ENCODE results near the gene SURF2. TPM values are rescaled to one million over a fixed set of nuclear protein-coding genes. Genes with fewer than 3 reads are reported as not detected.

SURF2 gene
- total and polyA plus RNA-seq, 5 donors = 11.3 to 23.4 (median 12.8) TPM

GRCh38 chr9:133346021-133346785 lies 10.1 kb upstream of the SURF2 start:
- peaks cover 11% of the 10 kb centered on the region for H3K4me1 ChIP-seq (ENCODE audit: control insufficient read depth, insufficient read depth, low read length)
- 62% methylated on average over 15 of the region's 15 CpGs for WGBS
- intact Hi-C loops (cut with DNase I) = no loop called here
- peak in 2 of 3 donors; percentile 52 to 76 for DNase-seq
- H3K27ac ChIP-seq (ENCODE audit: low read length) = peak overlapping the region; percentile 15
- H3K27me3 ChIP-seq (ENCODE audit: control insufficient read depth, insufficient read depth) = no peaks in the 10 kb centered on the region
- no peaks in the 10 kb centered on the region for H3K9me3 ChIP-seq (ENCODE audit: control insufficient read depth, low read length)
- H3K4me3 ChIP-seq (ENCODE audit: low read length) = no peak overlapping the region
- ATAC-seq = no peak

GRCh38 chr9:133347515-133347984 lies 8.8 kb upstream of the SURF2 start:
- peak; percentile 44 to 80 (median 79) for DNase-seq
- Histone ChIP-seq H3K4me1 (ENCODE audit: control insufficient read depth, insufficient read depth, low read length) (peaks cover 11% of the 10 kb centered on the region), H3K4me3 (ENCODE audit: low read length) (peak overlapping the region; percentile 77), H3K9me3 (ENCODE audit: control insufficient read depth, low read length) (no peaks in the 10 kb centered on the region), H3K27ac (ENCODE audit: low read length) (peak overlapping the region; percentile 76), H3K27me3 (ENCODE audit: control insufficient read depth, insufficient read depth) (no peaks in the 10 kb centered on the region)
- under 1% methylated on average over 41 of the region's 41 CpGs for WGBS
- intact Hi-C loops (cut with DNase I) = no loop called here
- ATAC-seq = peak; percentile 64 to 74

- intact Hi-C loops (cut with DNase I) = no loop called here
- H3K4me3 ChIP-seq (ENCODE audit: low read length) = peak within 1 kb of the TSS; percentile 77
- DNase-seq (peak; percentile 94 to 98 (median 95)), ATAC-seq (peak; percentile 91 to 92)
- no peaks in the 10 kb centered on the region for H3K27me3 ChIP-seq (ENCODE audit: control insufficient read depth, insufficient read depth)
- no peaks in the 10 kb centered on the region for H3K9me3 ChIP-seq (ENCODE audit: control insufficient read depth, low read length)
- peaks cover 11% of the 10 kb centered on the region for H3K4me1 ChIP-seq (ENCODE audit: control insufficient read depth, insufficient read depth, low read length)
- under 1% methylated on average over 64 of the region's 64 CpGs for WGBS
- peak within 1 kb of the TSS; percentile 76 for H3K27ac ChIP-seq (ENCODE audit: low read length)
Observed at GRCh38 chr9:133347985-133348717, 8.2 kb upstream of the SURF2 start, which contains the start of the genes MED22 and RPL7A. MED22 (minus strand) TSS chr9:133348131; CDS start chr9:133346662, 1,469 bp downstream. RPL7A (plus strand) TSS chr9:133348218; CDS start chr9:133348244, 26 bp downstream.

GRCh38 chr9:133348718-133349573 lies 7.4 kb upstream of the SURF2 start:
- ATAC-seq = no peak
- peak overlapping the region; percentile 67 for H3K27ac ChIP-seq (ENCODE audit: low read length)
- WGBS = 16% methylated on average over 25 of the region's 25 CpGs
- intact Hi-C loops (cut with DNase I) = no loop called here
- H3K9me3 ChIP-seq (ENCODE audit: control insufficient read depth, low read length) = no peaks in the 10 kb centered on the region
- peaks cover 11% of the 10 kb centered on the region for H3K4me1 ChIP-seq (ENCODE audit: control insufficient read depth, insufficient read depth, low read length)
- peak overlapping the region; percentile 77 for H3K4me3 ChIP-seq (ENCODE audit: low read length)
- DNase-seq = peak in 1 of 3 donors; percentile 8
- H3K27me3 ChIP-seq (ENCODE audit: control insufficient read depth, insufficient read depth) = no peaks in the 10 kb centered on the region

GRCh38 chr9:133349965-133350616 lies 6.3 kb upstream of the SURF2 start:
- DNase-seq (peak in 1 of 3 donors; percentile 45), ATAC-seq (no peak)
- Histone ChIP-seq H3K27me3 (ENCODE audit: control insufficient read depth, insufficient read depth) (no peaks in the 10 kb centered on the region), H3K4me3 (ENCODE audit: low read length) (no peak overlapping the region), H3K9me3 (ENCODE audit: control insufficient read depth, low read length) (no peaks in the 10 kb centered on the region), H3K4me1 (ENCODE audit: control insufficient read depth, insufficient read depth, low read length) (peaks cover 12% of the 10 kb centered on the region), H3K27ac (ENCODE audit: low read length) (no peak overlapping the region)
- WGBS = 81% methylated on average over 15 of the region's 15 CpGs
- intact Hi-C loops (cut with DNase I) = no loop called here

- Histone ChIP-seq H3K9me3 (ENCODE audit: control insufficient read depth, low read length) (no peaks in the 10 kb centered on the region), H3K4me1 (ENCODE audit: control insufficient read depth, insufficient read depth, low read length) (peaks cover 10% of the 10 kb centered on the region), H3K27ac (ENCODE audit: low read length) (no peak overlapping the region), H3K27me3 (ENCODE audit: control insufficient read depth, insufficient read depth) (no peaks in the 10 kb centered on the region), H3K4me3 (ENCODE audit: low read length) (no peak overlapping the region)
- 88% methylated on average over 3 of the region's 3 CpGs for WGBS
- intact Hi-C loops (cut with DNase I) = no loop called here
- no peak for ATAC-seq
- peak in 1 of 3 donors; percentile 2 for DNase-seq
Observed at GRCh38 chr9:133351526-133351907, 4.8 kb upstream of the SURF2 start.

- 76% methylated on average over 14 of the region's 14 CpGs for WGBS
- intact Hi-C loops (cut with DNase I) = no loop called here
- Histone ChIP-seq H3K27ac (ENCODE audit: low read length) (no peak overlapping the region), H3K9me3 (ENCODE audit: control insufficient read depth, low read length) (no peaks in the 10 kb centered on the region), H3K4me3 (ENCODE audit: low read length) (no peak overlapping the region), H3K4me1 (ENCODE audit: control insufficient read depth, insufficient read depth, low read length) (peaks cover 10% of the 10 kb centered on the region), H3K27me3 (ENCODE audit: control insufficient read depth, insufficient read depth) (no peaks in the 10 kb centered on the region)
- peak in 2 of 3 donors; percentile 49 to 66 for DNase-seq
- ATAC-seq = no peak
Observed at GRCh38 chr9:133351908-133352634, 4.3 kb upstream of the SURF2 start.

- DNase-seq = peak in 2 of 3 donors; percentile 9 to 13
- no peak for ATAC-seq
- WGBS = 75% methylated on average over 8 of the region's 8 CpGs
- H3K27ac ChIP-seq (ENCODE audit: low read length) = no peak overlapping the region
- intact Hi-C loops (cut with DNase I) = no loop called here
- no peaks in the 10 kb centered on the region for H3K9me3 ChIP-seq (ENCODE audit: control insufficient read depth, low read length)
- H3K4me1 ChIP-seq (ENCODE audit: control insufficient read depth, insufficient read depth, low read length) = peaks cover 11% of the 10 kb centered on the region
- no peaks in the 10 kb centered on the region for H3K27me3 ChIP-seq (ENCODE audit: control insufficient read depth, insufficient read depth)
- H3K4me3 ChIP-seq (ENCODE audit: low read length) = no peak overlapping the region
Observed at GRCh38 chr9:133352635-133353340, 3.6 kb upstream of the SURF2 start.

- WGBS = 79% methylated on average over 5 of the region's 5 CpGs
- intact Hi-C loops (cut with DNase I) = no loop called here
Observed at GRCh38 chr9:133353548-133353947, 2.8 kb upstream of the SURF2 start.

More at GRCh38 chr9:133353548-133353947, 2.8 kb upstream of the SURF2 start:
- no peaks in the 10 kb centered on the region for H3K9me3 ChIP-seq (ENCODE audit: control insufficient read depth, low read length)
- H3K4me3 ChIP-seq (ENCODE audit: low read length) = no peak overlapping the region
- H3K27me3 ChIP-seq (ENCODE audit: control insufficient read depth, insufficient read depth) = no peaks in the 10 kb centered on the region
- peak in 1 of 3 donors; percentile 39 for DNase-seq
- ATAC-seq = no peak
- H3K27ac ChIP-seq (ENCODE audit: low read length) = no peak overlapping the region
- peaks cover 11% of the 10 kb centered on the region for H3K4me1 ChIP-seq (ENCODE audit: control insufficient read depth, insufficient read depth, low read length)

All from right cardiac atrium (tissue), 5 donors.